C4-2B (cell line): ENCODE data around the gene LRRC25.

Source experiments
- ZFX ChIP-seq: fragments of 450-650 bp; IDR thresholded peaks from 2 replicates; pipeline ENCODE4 v1.6.1; 2017
- TF ChIP-seq, protein P1 (sequence below): fragments of 450-650 bp; conservative IDR thresholded peaks from 2 replicates; pipeline ENCODE4 v1.5.1; 2017; ENCODE audit warnings: mild to moderate bottlenecking

DNA sequence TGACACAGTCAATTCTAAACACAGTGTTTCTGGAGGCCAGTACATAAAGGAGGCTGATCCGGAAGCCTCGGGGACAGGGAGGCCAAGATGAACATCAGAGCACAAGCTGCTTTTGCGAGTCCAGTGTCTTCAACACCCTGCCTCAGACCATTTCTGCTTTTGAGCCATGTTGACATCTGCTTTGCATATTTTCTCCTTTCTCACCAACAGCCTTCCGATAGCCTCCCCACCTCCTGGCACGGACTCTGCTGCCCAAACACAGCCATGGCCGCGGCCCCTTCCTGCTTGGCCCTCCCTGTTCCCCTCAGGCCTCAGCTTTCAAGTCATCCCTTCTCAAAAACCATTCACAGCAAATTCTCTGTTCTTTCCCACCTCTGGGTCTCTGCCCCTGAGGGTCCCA is 3.6 kb downstream of the LRRC25 start:
- TF ChIP-seq, protein P1, sequence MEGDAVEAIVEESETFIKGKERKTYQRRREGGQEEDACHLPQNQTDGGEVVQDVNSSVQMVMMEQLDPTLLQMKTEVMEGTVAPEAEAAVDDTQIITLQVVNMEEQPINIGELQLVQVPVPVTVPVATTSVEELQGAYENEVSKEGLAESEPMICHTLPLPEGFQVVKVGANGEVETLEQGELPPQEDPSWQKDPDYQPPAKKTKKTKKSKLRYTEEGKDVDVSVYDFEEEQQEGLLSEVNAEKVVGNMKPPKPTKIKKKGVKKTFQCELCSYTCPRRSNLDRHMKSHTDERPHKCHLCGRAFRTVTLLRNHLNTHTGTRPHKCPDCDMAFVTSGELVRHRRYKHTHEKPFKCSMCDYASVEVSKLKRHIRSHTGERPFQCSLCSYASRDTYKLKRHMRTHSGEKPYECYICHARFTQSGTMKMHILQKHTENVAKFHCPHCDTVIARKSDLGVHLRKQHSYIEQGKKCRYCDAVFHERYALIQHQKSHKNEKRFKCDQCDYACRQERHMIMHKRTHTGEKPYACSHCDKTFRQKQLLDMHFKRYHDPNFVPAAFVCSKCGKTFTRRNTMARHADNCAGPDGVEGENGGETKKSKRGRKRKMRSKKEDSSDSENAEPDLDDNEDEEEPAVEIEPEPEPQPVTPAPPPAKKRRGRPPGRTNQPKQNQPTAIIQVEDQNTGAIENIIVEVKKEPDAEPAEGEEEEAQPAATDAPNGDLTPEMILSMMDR = no peak
- TF ChIP-seq ZFX = no peak
